ENCODE data around the gene EIF1AD. TPM values are rescaled to one million over a fixed set of nuclear protein-coding genes. Genes with fewer than 3 reads are reported as not detected.

EIF1AD gene
- total and polyA plus RNA-seq, 9 of the 15 experiments (the other 6 are each of a cell fraction or from before 2014, with no cell fraction given): 50.1 to 98.8 (median 58.7) TPM

DNA sequence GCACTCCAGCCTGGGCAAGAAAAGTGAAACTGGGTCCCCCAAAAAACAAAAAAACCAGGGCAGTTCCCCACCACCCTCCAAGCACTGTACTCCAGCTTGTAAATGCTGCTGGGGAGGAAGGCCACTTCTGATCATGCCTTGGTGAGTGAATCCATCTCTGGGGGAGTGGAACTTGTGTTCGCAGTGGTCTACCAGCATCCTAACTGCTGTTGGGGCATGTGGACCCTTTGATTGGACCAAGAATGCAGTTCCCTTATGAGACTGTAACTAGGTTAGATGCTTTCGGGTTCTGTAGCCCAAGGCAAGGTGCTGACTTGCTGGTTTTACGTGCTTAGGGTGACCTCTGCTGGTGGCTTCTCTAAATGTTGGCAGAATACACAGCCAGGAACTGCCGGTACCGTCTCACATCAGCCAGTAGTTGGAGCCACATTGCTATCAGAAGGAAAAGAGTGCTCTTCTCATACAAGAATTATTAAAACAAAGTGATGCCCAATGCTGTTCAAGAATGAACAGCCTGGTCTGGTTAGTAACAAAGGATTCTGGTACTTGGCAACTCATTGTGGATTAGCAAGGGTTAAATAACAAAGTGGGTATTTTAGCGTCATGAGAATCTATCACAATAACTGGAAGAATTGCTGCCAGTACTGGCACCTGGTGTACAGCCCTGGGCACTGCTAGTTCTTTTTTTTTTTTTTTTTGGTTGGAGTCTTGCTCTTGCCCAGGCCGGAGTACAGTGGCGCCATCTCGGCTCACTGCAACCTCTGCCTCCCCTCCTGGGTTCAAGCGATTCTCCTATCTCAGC, 13.0 kb downstream of the EIF1AD start (continued):
- TF ChIP-seq ZNF408 (CRISPR knock-in tag; IDR thresholded peaks at IDR 0.05; ENCODE audit: low read depth): no peak
- no peak for TF ChIP-seq ZNF165 (CRISPR knock-in tag; IDR thresholded peaks at IDR 0.05; ENCODE audit: borderline replicate concordance)
- TF ChIP-seq, protein P1, sequence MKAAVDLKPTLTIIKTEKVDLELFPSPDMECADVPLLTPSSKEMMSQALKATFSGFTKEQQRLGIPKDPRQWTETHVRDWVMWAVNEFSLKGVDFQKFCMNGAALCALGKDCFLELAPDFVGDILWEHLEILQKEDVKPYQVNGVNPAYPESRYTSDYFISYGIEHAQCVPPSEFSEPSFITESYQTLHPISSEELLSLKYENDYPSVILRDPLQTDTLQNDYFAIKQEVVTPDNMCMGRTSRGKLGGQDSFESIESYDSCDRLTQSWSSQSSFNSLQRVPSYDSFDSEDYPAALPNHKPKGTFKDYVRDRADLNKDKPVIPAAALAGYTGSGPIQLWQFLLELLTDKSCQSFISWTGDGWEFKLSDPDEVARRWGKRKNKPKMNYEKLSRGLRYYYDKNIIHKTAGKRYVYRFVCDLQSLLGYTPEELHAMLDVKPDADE (conservative IDR thresholded peaks at IDR 0.05; ENCODE audit: control insufficient read depth, low read depth, low read length): no peak
- TF ChIP-seq, protein P2, sequence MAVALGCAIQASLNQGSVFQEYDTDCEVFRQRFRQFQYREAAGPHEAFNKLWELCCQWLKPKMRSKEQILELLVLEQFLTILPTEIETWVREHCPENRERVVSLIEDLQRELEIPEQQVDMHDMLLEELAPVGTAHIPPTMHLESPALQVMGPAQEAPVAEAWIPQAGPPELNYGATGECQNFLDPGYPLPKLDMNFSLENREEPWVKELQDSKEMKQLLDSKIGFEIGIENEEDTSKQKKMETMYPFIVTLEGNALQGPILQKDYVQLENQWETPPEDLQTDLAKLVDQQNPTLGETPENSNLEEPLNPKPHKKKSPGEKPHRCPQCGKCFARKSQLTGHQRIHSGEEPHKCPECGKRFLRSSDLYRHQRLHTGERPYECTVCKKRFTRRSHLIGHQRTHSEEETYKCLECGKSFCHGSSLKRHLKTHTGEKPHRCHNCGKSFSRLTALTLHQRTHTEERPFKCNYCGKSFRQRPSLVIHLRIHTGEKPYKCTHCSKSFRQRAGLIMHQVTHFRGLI (CRISPR knock-in tag; IDR thresholded peaks at IDR 0.05): no peak
- TF ChIP-seq ZBTB17 (CRISPR knock-in tag; IDR thresholded peaks at IDR 0.05): no peak
- no peak for TF ChIP-seq MCM2 (IDR thresholded peaks at IDR 0.05; ENCODE audit: low read depth)
- no peak for TF ChIP-seq ZNF133 (CRISPR knock-in tag; IDR thresholded peaks at IDR 0.05)
- TF ChIP-seq ZFP30 (CRISPR knock-in tag; IDR thresholded peaks at IDR 0.05; ENCODE audit: borderline replicate concordance): no peak
- TF ChIP-seq, protein P3, sequence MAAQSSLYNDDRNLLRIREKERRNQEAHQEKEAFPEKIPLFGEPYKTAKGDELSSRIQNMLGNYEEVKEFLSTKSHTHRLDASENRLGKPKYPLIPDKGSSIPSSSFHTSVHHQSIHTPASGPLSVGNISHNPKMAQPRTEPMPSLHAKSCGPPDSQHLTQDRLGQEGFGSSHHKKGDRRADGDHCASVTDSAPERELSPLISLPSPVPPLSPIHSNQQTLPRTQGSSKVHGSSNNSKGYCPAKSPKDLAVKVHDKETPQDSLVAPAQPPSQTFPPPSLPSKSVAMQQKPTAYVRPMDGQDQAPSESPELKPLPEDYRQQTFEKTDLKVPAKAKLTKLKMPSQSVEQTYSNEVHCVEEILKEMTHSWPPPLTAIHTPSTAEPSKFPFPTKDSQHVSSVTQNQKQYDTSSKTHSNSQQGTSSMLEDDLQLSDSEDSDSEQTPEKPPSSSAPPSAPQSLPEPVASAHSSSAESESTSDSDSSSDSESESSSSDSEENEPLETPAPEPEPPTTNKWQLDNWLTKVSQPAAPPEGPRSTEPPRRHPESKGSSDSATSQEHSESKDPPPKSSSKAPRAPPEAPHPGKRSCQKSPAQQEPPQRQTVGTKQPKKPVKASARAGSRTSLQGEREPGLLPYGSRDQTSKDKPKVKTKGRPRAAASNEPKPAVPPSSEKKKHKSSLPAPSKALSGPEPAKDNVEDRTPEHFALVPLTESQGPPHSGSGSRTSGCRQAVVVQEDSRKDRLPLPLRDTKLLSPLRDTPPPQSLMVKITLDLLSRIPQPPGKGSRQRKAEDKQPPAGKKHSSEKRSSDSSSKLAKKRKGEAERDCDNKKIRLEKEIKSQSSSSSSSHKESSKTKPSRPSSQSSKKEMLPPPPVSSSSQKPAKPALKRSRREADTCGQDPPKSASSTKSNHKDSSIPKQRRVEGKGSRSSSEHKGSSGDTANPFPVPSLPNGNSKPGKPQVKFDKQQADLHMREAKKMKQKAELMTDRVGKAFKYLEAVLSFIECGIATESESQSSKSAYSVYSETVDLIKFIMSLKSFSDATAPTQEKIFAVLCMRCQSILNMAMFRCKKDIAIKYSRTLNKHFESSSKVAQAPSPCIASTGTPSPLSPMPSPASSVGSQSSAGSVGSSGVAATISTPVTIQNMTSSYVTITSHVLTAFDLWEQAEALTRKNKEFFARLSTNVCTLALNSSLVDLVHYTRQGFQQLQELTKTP (IDR thresholded peaks at IDR 0.05; ENCODE audit: low read depth in 1 of 2, partially characterized antibody in 2 of 2): no peak
- TF ChIP-seq BDP1 (IDR thresholded peaks at IDR 0.05; ENCODE audit: insufficient read depth, insufficient read length): no peak
- no peak for TF ChIP-seq NFE2L1 (tag; IDR thresholded peaks at IDR 0.05; ENCODE audit: borderline replicate concordance, low read depth)
- TF ChIP-seq, protein P4, sequence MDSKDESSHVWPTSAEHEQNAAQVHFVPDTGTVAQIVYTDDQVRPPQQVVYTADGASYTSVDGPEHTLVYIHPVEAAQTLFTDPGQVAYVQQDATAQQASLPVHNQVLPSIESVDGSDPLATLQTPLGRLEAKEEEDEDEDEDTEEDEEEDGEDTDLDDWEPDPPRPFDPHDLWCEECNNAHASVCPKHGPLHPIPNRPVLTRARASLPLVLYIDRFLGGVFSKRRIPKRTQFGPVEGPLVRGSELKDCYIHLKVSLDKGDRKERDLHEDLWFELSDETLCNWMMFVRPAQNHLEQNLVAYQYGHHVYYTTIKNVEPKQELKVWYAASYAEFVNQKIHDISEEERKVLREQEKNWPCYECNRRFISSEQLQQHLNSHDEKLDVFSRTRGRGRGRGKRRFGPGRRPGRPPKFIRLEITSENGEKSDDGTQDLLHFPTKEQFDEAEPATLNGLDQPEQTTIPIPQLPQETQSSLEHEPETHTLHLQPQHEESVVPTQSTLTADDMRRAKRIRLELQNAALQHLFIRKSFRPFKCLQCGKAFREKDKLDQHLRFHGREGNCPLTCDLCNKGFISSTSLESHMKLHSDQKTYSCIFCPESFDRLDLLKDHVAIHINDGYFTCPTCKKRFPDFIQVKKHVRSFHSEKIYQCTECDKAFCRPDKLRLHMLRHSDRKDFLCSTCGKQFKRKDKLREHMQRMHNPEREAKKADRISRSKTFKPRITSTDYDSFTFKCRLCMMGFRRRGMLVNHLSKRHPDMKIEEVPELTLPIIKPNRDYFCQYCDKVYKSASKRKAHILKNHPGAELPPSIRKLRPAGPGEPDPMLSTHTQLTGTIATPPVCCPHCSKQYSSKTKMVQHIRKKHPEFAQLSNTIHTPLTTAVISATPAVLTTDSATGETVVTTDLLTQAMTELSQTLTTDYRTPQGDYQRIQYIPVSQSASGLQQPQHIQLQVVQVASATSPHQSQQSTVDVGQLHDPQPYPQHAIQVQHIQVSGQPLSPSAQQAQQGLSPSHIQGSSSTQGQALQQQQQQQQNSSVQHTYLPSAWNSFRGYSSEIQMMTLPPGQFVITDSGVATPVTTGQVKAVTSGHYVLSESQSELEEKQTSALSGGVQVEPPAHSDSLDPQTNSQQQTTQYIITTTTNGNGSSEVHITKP (IDR thresholded peaks at IDR 0.05; ENCODE audit: partially characterized antibody): no peak
- TF ChIP-seq, protein P5, sequence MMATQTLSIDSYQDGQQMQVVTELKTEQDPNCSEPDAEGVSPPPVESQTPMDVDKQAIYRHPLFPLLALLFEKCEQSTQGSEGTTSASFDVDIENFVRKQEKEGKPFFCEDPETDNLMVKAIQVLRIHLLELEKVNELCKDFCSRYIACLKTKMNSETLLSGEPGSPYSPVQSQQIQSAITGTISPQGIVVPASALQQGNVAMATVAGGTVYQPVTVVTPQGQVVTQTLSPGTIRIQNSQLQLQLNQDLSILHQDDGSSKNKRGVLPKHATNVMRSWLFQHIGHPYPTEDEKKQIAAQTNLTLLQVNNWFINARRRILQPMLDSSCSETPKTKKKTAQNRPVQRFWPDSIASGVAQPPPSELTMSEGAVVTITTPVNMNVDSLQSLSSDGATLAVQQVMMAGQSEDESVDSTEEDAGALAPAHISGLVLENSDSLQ (IDR thresholded peaks at IDR 0.05): no peak
- TF ChIP-seq RB1 (IDR thresholded peaks at IDR 0.05; ENCODE audit: low read depth): peak; percentile 86; the same call in 1 of the 2 replicates

Data from K562 (cell line).